Hematopoietic multipotent progenitor cell treated with erythropoietin and hydrocortisone succinate and interleukin-3 and kit ligand, for 4 days (in vitro differentiated cells): ENCODE measurements around the gene SLC24A3.

Experiments
- DNase-seq: peaks from one replicate; pipeline ENCODE4 v3.0.0-alpha.2; 2015

SLC24A3 gene

DNA sequence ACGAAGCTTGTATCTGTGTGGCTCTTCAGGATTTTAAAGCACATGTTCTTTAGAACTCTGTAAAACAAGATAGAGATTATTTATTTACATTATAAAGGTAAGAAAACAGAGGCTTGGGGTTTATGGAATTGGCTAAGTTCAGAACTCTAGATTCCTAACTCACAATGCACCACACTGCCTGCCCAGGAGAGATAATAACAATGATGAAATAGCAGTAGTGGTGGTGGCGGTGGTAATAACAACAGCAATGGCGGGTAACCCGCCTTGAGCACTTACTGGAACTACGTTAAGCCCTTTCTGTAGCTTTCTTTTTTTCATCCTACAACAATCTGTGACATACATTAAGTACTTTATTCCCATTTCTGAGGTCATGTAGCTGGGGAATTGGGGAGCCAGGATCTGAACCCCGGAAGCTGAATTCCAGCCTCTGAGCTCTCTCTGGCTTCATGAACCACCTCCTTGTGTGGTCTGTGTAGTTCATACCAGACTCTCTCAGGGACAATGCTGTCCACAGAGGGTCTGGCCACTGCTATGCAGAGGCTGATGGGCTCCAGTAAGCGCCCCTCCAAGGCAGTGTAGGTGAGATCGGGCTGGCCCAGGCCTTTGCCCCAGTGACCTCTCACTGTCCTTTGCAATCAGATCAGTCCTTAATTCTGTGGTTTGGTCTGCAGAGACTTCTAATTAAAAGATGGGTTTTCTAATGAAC lies 260.9 kb downstream of the SLC24A3 start:
- peak; percentile 69 for DNase-seq

DNA sequence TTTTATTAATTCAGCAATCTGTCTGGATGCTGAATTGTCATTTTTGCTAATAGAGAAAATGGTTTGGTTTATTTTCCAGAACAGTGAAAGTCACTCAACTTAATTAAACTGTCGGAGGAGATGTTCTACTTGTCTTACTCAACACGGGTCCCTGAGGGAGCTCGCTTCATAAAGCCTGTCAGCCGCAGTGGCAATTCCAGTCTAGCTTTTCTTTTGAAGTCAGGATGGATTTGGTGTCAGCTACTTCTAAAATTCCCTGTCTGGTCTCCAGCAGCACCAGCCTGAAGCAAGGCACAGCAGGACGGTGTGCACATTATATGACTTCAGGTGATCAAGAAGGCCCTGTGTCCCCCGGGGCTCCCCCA lies 261.5 kb downstream of the SLC24A3 start:
- DNase-seq = no peak

DNA sequence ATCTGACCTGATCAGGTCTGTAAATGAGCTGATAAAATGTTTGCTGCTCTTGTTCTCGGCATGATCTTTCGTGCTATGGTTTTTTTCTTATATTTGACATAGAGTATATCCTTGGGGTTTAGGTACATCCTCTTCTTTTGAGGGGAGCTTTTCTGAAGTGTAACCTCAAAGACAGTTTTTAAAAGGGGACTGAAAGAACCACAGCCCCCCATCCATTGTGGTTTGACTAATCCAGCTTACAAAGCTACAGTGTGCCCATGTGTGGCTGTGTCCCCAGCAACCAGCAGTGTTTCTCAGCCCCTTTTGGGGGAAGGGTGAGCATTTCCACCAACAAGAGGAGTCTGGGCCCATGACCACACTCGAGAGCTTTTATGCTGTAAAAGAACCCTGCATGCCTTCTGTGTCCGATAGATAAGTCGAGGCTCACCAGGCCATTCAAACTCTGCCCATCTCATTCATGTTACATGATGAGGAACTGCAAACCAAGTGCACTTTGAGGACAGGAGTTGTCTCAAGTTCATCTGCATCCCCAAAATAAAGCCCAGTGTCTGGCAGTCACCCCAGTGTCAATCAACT lies 266.0 kb downstream of the SLC24A3 start:
- DNase-seq = peak; percentile 92

DNA sequence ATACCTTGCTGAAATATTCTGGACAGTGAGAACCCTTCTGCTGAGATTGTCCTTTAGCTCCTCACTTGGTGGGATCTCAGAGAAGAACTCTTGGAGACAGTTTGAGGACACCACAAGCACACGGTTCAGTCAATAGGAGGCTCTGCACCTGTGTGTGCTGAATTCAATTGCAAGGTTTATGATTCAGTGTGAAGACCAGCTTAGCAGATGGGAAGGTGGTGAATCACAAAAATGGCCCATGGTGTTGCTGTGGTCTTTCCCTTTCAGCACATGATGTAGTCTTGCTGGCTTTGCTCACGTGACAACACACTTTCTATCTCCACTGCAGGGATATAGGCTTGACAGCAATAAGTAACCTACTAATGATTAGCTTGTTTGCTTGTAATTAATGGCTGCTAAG lies 270.3 kb downstream of the SLC24A3 start:
- no peak for DNase-seq

DNA sequence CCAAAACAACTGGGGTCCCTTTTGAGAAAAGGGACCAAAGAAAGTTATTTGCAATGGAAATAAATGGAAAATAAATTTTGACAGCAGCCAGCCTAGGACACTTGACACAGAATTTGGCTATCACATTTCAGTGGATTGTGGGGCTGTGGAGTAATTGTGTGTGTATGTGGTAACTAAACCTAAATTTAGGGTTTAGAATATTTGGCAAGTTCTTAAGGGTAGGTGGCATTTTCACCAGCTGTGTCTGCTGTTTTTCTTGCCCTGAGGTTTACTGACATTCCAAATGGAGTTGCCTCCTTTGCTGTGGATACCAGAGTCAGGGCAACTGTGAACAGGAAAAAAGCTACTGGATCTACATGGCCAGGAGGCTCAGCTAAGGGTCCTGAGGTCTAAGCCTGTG lies 270.9 kb downstream of the SLC24A3 start:
- no peak for DNase-seq

DNA sequence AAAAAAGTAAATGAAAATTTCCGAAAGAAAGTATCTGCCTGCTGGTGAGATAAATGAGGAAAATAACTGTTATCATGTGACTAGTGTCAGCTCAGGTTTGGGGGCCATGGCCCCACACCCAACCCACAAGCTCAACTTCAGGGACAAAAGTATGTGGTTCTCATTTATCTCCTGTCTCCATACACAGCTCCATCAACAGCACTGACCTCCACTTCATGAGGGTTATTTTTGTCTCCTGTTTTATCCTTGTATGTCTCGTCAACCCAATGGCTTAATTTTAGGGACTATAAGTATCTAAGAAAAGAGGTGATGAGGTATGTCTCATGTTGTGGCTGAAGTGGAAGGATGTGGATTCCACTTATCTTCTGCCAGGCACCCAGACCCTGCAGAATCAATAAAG lies 274.0 kb downstream of the SLC24A3 start:
- peak; percentile 94 for DNase-seq

DNA sequence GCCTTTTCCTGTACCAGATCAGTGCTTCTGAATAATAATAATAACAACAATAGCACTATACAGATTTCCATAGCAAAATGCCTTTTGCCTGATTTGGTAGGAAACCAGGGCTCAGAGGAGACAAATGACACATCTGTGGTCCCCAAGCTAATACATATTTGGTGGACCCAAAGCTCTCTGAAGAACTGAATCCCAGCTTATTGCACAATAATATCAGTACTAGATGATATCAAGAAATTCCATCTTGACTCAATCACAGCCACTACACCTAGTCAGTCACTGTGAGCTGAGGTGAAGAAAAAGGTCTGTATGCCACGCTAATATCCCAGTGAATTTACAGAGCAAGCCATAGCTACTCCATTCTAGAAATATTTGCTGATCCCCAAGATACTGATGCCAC lies 275.0 kb downstream of the SLC24A3 start:
- DNase-seq = no peak

DNA sequence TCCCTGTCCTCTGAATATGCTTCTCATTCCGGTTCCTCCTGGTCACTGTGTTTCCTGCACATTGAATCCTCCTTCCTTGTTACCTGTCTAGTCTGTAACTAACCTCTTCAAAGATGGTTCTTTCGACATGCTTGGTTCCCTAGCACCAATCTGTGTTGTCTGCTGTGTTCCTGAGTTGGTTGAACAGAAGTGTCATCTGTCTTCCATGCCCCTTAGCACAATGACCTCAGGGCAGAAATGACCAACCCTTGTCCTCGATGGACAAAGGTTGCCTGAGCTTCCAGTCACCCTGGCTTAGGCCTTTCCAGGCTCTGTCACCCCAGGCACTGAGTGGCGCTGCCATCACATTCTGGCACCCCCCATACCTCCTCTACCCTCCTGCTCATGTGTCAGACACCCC lies 278.8 kb downstream of the SLC24A3 start:
- no peak for DNase-seq

DNA sequence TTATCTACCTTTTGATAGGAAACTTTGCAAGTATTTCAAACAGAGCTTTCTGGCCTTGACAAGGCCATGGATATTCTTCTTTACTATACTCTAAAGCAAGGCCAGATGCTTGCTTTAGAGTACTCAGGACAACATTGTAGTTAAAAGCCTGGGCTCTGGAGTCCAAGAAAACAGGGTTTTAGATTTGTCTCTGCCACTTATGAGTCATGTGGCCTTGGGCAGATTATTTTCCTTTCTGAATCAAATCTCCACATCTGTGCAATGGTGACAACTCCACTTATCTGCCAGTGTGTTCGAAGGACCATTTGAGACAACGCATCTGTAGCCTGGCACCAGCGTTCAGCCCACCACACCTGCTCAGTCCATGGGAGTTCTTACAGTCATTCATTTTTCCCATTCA lies 279.7 kb downstream of the SLC24A3 start:
- DNase-seq = peak; percentile 35

DNA sequence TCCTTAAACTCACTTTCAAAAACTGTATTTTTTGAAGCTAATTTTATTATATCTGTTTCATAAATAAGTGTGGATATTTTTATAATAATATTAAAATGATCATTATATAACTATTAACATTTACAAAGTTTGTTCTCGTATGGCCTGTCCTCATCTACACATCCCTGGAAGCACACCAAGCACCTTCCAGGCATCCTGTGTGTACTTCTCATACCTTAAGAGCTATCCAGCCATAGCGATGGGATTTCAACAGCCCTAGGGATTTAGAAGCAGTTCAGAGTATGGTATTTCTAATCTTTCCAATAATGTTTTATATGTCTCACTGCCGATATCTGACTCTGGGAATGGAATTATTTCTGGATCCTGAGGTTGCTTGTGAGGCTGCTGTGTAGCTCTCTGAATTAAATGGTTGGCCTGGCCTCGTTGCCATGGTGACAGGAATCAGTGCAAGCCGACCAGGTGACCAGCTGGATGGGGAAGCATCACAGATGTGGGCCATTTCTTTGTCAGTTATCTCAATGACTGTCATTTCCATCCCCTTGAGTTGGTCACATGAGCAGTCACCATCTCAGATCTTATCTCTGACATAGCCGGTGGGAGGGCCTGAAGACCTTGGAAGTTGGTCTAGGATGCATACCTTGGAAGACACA lies 280.4 kb downstream of the SLC24A3 start:
- no peak for DNase-seq

DNA sequence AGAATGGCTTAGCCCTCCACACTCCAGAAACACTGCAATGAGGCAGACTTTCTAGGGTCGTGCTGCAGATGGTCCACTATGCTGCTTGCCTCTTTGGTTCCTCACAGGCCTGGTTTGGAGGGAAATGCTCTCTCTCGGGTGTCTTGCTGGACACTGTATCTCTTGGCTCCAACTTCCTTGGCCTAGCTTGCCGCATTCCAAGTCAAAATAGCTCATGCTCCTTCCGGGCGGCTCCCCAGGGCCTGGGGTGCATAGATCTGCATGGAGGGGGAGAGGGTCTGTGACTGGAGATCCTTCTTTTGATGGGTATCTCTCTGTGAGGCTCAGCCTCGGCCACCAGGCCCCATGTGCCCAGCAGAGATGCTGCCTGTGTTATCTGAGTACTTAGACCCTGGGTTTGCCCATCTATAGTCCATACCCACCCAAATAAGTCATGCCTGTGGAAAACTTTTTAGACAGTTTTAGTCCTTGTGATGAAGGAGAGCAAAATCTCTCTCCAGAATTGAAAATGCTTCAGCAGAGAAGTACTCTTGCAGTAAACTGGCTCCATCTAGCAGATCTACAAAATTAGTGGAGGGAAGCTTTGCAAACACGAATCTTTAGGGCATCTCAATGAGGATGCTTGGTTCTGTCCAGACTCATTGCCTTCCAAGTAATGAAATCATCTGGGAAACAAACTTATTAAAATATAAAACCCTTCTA lies 281.5 kb downstream of the SLC24A3 start:
- DNase-seq = no peak

DNA sequence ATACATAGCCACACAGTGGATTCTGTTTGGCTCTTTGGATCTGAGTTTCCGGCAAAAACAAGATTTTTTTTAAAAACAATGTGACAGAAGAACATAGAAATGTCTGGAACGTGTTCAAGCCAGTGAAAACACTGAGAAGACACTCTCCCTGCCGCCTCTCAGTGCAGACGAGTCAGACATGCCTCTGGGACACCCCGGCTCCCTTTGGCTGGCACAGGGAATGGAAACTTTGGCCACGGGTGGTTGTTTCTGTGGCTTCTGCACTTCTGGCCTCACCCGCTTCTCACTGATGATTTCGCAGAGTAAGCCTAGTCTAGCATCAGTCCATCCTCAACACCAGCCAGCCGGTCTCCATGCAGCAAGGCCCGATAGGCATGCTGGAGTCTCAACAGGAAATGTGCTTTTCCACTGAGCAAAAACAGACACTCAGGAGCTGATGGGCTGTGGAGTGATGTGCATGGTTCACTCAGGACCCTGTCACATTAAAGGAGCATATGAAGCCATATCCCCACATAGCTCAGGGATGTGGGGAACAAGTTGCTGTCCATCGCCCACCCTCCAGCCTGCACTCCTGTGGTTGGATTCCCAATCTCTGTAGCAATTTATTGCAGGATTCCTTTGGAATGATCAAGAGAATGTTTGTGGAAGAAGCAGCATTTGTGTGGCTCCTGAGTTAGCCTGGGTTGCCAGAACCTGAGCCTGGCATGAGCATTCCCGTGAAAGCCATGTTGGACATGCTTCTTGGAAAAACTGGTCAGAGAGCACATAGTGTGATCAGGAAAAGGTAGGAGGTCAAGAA lies 283.7 kb downstream of the SLC24A3 start:
- DNase-seq = no peak

DNA sequence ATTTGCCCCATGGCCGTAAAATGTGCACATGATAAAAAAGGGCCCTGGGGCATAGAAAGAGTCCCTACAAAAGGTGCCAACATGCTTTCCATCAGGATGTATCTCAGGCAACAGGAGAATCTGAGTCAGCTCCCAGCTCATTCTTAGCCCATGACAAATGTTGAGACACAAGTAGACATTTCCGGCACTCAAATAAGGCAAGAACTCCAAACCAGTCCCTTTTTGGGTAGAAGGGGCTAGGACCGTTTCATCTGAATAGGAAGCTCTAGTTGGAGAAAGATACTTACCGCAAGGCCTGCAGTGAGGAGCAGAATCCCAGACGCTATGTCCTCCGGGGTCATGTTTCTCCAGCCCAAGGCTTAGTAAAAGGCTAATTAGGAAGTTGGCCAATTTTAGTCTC lies 284.6 kb downstream of the SLC24A3 start:
- no peak for DNase-seq

DNA sequence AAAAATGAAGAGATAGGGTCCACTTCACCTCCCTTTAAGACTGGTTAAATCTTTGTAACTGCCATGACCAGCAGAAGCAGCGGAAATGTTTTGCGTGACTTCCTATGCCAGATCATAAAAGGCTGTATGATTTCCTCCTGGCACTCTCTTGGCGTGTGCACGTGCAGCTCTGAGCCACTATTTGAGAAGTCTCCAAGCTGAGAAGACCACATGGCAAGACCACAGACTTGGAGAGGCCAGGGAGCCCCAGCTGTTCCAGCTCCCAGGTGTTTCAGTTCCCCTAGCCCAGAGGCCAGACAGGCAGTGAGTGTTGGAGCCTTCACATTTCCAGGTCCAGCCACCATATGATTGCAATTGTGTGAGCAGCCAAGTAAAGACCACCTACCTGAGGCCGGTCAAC lies 286.3 kb downstream of the SLC24A3 start:
- peak; percentile 51 for DNase-seq

DNA sequence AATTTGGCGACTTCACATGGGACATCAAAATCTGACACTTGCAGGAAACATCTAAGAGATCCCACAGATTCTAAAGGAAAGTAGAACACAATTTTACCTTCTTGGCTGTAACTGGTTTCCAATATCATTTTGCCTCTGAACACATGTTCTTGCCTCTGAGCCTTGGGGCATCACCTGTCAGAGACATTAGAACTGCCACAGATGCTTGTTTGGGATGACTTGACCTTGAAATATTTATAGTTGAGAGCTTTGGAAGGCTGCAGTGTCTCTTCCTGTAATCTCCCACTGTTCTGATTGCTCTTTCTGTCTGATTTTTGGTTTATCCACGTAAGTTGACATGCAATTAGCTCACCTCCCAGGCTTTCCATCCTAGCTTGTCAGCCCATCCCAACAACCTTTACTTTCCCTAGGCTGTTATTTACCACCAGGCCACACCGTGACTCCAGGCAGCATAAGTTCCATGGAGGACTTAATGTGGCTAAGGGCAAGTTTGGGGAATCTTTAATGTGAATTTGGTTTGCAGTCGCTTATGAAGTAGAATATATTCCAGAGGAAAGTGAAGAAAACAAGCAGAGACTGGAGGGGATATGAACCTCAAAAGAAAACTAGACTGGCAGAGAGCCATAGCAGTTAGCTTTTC lies 289.2 kb downstream of the SLC24A3 start:
- no peak for DNase-seq

DNA sequence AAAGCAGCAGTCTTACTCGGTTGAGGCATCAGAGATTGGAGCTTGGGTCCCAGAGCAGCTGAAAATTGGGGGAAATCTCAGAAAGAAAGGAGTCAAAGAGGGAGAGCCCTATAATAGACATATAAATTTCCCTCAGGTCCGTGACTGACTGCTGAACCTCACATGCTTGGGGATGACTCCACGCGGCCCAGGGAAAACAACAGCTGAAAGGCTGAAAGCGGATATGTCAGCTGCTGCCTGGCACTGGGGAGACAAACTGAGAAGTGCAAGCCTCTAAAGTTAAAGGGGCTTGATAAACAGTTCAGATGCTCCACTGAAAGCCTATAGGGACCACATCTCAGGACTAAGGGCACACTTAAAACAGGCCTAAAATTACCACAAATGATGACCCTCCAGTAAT lies 289.7 kb downstream of the SLC24A3 start:
- DNase-seq = no peak

DNA sequence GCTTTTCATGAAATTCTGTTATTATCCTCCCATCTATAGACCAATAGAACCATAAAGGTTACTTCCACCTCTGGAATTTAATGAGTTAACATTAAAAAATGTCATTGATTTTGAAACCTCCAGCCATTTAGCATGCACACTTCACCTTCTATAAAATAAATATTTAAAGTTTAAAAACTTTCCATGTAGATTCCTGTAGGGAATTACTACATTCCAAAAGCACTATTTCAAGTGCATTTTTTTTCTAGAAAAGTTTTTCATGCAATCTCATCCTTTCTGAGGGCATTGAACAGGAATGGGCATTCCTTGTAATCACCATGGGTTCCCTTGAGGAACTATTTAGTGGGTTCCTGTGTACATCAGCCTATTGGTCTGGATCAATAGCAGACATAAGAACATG lies 291.8 kb downstream of the SLC24A3 start:
- DNase-seq = no peak

DNA sequence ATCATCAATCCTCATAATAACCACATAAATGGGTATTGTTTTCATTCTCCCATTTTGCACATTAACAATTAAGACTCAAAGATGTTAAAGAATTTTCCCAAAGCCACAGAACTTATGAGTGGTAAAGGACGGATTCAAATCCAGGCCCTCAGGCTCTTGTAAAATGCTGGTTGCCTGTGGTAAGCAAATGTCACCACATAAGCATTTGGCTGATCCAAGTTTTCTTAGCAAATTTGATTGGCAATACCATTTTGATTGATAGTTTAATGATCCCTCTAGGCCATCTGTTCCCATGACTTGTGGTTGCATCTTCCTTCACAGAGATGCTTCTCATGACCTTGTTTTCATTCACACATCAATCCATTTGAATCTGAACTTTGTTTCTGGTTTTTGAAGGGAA lies 293.6 kb downstream of the SLC24A3 start:
- DNase-seq = no peak

DNA sequence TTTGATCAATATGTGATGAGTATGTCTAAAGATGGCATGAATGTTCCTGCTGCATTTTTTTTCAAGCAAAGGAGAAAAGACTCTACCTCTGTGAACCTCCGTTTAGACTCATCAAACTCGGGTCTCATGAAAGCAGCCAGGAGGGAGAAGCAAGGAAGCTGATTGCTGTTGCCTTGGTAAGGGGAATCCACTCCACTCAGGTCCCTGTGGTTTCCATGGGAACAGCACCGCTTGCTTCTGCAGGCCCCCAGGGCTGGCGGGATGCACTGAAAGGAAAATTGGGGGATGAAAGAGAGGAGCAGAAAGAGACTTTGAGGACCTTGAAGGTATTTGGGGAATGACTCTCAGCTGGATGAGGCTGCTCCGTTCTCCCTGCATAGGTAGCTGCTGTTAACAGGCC lies 296.0 kb downstream of the SLC24A3 start:
- DNase-seq = no peak

DNA sequence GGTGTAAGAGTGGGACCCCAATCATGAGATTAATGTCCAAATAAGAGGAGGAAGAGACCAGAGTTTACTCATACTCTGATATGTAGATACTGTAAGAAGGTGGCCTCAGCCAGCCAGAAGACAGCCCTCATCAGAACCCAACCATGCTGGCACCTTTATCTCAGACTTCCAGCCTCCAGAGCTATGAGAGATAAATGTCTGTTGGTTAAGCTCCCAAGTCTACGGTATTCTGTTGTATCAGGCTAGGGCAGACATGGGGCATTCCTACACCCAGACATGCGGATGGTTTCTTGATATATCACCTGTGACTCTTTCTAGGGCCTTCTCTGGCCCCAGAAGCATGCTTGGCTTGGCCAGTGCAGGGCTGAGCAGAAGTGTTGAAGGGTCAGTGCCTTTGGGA lies 298.2 kb downstream of the SLC24A3 start:
- DNase-seq = peak; percentile 95

DNA sequence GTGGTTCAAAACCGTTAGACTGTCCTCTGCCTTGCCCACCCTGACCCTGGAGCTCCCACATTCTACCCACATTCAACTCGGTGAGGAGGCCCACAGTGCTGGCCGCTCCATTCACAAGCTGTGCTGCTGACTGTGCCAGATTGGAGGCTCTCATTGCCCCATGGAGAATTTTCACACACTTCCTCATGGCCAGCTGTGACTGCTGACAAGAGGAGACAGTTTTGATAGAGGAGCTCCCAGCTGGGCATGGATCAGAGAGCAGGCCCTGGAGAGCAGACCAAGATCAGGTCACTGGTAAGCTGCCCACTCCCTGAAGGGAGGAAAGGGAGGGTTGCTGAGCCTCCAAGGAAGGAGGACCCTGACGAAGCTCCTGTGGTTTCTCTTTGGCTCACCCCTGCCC lies 299.5 kb downstream of the SLC24A3 start:
- peak; percentile 58 for DNase-seq

DNA sequence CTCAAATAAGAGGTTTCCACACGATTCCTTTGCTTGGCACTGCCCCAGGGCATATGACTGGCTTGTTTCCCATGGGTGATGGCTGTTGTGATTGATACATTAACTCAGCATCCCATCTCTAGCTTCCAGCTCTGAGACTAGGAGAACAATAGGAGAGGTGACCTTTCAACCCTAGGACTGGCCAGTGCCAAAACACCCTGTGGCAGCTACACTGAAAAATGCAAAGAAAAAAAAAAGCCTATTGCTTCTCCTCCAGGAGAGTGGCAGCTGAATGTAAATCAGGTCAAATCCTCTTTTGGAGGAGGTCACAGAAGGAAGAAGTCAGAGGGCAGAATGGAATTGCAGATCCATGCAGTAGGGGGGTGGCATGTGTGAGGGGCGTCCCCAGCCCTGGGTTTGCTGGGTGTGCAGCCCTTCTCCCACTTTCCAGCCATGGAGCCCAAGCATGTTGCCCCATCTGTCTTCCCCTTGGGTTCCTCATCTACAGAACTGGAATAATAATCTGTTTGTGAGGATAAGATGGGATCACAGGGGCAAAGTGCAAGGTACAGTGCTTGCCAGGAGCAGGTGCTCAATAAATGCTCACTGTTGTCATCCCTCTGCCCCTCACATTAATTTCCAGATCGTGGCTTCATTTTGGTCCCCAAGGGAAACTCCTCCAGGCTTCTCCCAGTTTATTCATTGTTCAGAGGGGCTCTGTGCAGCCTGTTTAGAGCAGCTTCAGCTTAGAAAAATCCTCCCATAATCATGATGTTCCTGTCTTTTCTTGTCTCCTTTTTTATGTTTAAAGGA lies 300.6 kb downstream of the SLC24A3 start:
- DNase-seq = no peak
